ENCODE results near the gene CTDSPL.

CTDSPL gene

DNA sequence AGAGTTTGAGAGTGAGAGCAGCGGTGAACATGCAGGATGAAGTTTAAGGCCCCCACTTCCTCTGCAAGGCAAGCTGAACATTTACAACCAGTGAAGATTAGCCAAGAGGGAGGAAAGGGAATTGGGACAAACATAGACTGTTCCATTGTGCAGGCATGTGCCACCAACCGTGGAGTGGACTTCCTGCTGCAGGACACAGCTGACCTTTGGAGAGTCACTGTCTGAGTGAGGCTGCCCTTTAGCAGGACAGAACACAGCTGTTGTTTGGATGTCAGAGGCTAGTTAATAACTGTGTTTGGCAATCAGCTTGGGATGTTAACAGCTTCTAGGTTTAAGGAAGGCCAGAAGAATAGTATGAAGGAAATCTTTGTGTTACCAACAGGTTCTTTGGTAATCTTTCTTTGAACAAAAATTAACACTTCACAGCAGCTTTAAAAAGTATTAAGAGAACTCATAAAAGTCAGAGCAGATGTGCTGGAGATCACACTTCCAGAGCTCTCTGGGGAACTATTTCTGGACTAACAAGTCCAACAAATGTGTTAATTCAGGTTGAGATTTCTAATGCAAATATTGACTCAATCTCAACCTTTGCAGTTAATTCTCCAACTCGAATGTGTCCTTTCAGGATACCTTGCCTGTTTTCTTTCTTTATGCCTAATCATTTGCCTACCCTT lies 31.4 kb downstream of the CTDSPL start:
- DNase-seq, result no peak

DNA sequence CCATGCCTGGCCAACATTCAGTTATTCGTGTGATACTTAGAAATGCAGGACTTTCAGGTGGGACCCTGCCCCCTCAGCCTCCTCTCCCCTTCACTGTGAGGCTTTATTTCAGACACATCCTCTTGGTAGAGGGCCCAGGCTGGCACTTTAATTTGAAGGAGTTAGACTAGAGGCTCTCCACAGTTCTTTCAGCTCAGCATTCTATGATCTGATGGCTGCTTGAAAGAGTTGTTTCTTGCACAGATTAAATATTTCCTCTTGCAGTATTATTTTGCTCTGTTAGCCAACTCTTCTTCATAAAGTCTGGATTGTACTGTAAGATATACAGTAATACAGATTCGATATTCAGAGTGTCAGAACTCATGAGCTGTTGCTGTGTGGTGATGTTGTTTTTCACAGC lies 35.1 kb downstream of the CTDSPL start:
- DNase-seq, result no peak

GRCh38 chr3:37897763-37898162 lies 36.1 kb downstream of the CTDSPL start:
- no peak for DNase-seq

DNA sequence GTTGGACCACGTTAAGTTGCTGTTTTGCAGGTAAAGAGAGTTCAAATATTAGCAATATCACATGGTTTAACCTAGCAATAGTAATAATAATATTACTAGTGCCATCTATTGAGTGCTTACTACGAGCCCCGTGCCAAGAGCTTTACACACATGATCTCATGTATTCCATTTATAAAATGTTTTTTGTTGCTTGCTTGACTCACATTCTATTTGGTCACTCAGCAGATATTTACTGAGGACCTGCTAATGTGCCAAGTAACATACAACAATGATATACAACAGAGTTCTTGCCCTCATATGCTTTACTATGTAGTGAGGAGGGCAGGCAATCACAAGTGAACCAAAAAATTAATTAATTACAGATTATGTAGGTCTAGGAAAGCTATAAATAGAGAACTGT lies 36.7 kb downstream of the CTDSPL start:
- no peak for DNase-seq

- no peak for DNase-seq
These were observed 37.5 kb downstream of the CTDSPL start for GRCh38 chr3:37899101-37899707.

- DNase-seq, result no peak
These were observed 38.1 kb downstream of the CTDSPL start for GRCh38 chr3:37899711-37900306.

GRCh38 chr3:37901721-37902120 lies 40.0 kb downstream of the CTDSPL start:
- no peak for DNase-seq

- DNase-seq, result no peak
These were observed 41.0 kb downstream of the CTDSPL start for GRCh38 chr3:37902674-37903073.

DNA sequence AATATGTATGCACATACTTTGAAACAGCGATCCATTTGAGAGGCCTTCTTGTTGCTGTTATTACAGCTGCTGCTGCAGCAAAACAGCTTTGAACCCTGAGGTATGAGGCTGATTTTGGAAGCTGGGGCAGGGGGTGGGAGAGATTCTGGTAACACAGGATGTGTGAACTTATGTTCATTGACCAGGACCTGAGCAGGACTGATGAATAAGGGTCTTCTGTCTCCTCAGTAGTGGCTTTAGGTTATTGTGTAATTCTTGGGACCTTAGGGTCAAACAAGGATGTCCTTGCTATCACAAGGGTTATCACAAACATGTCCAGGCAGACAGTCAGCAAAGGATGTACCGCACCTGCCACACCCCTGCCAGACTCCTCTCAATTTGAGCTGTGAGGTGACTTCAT lies 41.6 kb downstream of the CTDSPL start:
- no peak for DNase-seq

DNA sequence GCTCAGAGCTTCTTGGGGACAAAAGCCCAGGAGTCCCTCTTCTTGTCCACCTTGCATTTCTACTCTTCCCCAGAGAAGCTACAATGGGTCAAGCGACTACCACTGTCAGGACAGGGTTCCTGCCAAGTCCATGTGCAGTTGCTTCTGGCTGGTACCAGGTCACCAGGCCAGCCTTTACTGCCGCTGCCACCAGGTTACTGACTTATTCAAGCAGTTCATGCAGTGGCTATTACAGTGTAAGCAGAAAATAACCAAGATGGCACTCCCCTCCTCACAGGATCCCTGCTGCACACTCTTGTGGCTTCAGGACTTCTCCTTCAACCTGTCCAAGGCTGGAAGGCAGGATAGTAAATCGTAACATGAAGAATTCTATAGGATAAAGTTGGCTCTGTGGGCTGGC lies 42.1 kb downstream of the CTDSPL start:
- no peak for DNase-seq

- no peak for DNase-seq
These were observed 42.9 kb downstream of the CTDSPL start for GRCh38 chr3:37904601-37905000.

DNA sequence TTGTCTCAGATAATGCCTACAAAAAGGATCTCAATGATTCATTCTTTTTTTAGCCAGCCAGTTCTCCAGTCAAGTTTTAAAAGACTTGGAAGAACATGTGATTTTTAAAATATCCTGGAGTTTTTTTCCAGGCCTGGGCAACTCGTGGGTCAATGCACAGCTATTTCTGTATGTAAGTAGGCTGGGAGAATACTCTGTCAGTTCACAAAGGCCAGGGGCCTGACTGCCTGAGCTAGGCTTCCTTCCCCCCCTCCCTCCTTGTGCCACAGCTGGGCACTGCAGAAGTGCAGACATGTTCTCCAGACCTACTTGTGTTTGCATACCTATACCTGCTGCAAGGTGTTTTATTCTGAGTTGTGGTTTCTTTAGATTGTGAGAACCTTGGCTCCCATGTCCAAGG lies 43.7 kb downstream of the CTDSPL start:
- DNase-seq, result no peak

GRCh38 chr3:37905987-37906674 lies 44.5 kb downstream of the CTDSPL start:
- DNase-seq, result no peak

- DNase-seq, result no peak
These were observed 45.1 kb downstream of the CTDSPL start for GRCh38 chr3:37906734-37907282.

- no peak for DNase-seq
These were observed 45.7 kb downstream of the CTDSPL start for GRCh38 chr3:37907371-37907770.

GRCh38 chr3:37907906-37908305 lies 46.2 kb downstream of the CTDSPL start:
- no peak for DNase-seq

DNA sequence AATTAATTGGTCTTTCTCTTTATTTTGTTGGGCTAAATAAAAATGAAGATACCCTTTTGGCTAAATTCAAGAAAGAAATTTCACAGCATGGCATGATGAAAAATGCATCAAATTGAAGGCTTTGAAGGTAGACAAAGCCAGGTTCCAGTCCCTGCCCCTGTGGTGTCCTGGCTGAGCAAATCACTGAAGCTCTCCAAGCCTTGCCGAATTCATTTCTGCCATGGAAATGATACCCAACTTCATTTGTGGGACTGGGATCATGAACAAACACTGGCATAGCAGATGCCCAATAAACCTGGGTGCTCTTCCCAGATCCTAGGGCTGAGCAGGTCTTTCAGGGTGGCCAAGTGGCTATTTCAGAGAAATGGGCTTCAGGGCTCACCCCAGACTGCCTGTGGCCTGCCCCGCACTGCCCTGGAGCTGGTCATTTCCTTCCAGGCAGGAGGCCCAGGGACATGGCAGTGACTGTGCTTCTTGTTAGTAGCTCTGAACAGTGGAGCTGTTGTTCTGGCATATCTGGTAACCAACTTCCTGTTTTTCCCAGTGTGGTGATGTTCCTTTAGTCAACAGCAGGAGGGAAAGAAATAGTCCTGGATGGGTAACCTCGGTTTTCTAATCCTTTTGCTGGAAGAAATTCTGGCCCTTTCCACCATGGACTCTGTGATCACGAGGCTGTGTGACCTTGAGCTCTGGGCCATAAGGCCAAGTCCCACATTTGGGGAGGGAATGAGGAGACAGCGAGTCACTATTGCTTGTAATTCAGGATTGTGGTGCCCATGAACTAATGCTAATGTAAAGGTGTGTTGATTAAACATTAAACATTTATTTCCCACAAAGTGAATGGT lies 47.6 kb downstream of the CTDSPL start:
- DNase-seq, result no peak

DNA sequence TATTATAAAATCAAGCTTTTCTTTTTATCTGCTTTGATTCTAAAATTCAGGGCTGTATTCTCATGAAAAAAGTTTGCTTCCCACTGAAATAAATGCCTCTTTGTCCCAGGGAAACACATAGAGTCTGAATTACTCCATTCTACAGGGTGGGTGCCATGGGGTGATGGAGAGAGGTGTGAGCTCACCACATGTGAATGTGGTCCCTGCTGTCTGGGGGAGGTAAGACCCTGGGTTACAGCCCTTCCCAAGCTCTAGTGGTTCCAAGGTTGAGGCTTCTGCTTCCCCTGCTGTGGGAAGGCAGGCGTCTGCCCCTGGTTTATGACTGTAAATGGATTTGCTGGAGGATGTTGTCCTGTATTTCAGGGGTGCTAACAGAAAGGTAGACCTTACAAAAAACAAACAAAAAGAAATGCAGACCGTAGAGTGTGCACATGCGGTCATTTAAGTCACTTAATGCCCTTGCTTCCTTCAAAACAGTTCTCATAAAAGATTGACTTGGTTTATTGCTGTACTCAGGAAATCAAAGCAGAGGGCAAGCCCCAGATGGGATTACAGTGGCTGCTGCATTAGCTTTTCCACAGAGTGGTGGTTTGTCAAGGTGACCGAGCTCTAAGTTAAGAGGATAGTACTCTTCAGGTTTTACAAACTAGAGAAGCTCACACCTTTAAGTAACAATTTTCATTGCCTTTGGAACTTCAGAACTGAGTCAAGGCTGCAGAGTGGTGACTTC lies 49.2 kb downstream of the CTDSPL start:
- DNase-seq, result no peak

DNA sequence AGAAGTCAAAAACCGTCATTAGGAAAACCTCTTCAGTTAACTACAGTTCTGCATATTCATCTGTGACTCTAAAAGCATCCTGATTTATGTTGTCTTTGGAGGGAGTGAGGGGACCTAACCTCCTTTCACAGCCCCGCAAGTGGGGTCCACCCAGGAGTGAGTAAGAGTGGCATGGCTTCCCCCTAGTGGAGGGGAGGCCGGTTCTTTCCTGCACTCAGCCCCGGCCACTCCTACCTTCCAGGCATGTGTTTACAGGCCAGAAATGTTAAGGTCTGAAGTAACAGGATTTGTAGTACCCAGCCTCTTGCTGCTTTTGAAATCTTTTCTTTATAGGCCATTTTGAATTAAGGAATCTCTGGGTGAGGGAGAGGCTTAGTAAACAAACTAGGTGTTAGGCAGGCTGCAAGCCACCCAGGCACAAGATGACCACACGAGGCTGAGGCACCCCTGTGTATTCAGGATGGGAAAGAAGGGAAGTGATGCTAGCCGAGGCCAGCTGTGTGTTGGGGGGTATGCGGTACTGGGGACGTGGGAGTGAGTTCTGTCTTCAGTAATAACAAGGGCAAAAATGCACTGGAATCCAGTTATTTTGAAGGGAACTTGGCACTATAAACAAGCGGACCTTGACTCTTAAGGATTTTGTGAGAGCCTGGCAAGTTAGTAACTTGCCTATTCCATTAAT lies 50.5 kb downstream of the CTDSPL start:
- DNase-seq, result no peak

DNA sequence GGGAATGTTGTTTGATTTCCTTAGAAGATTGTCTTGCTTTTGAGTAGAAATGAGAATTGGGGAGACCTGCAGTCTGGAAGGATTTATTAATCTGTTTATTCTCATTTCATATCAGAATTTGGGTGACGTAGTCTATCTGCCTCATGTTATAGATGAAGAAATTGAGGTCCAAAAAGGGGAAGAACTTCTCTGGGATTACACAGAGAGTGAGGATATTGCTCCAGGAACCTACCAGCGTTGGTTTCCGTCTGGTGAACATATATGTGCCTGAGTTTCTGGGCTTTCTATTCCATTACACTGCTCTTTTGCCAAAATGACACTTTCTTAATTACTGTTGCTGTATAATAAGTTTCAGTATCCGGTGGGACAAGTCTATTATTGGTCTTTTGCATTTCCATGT lies 51.8 kb downstream of the CTDSPL start:
- no peak for DNase-seq

DNA sequence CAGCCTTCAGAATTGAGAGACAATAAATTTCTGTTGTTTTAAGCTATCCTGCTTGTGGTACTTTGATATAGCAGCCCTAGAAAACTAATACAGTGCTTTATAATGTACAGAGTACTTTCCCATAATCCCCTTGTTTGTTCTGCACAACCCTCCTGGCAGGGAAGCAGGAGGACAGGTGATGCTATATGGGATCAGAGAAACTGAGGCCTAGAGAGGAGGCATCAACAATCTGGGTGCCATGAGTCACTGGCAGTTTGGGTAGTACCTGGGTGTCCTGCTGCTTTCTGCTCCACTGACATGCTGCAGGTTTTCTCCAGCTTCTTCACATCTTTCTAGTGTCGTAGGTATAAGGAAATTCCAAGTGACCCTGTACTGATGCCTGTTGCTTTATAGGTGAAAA lies 55.0 kb downstream of the CTDSPL start:
- DNase-seq, result no peak
